Kidney (tissue), 14 donors: ENCODE data around the gene GRIP2. TPM values are rescaled to one million over a fixed set of nuclear protein-coding genes. Genes with fewer than 3 reads are reported as not detected.

Experiments used
- DNase-seq, 5 donors: peaks; one replicate each; pipeline ENCODE4 v3.0.0-alpha.2; 2013 to 2020
- FAIRE-seq: peaks from 2 replicates; lab custom pipeline; 2012; peaks lifted over from hg19 to GRCh38; lab: Jason Lieb, UNC
- H3K27ac ChIP-seq, 2 donors: one replicate each; pipeline ENCODE4 v1.7.0; 2013; ENCODE audit warnings: low read depth in 2 of 2, low read length in 2 of 2, inconsistent platforms in 1 of 2
- H3K27me3 ChIP-seq: one replicate; pipeline ENCODE4 v1.7.1; 2013; ENCODE audit warnings: low read length, inconsistent platforms; ENCODE audit not compliant: control insufficient read depth, insufficient read depth
- H3K36me3 ChIP-seq, 3 donors: one replicate each; pipeline versions ENCODE4 v1.7.0 to v1.7.1; 2013; ENCODE audit warnings: low read length in 3 of 3, control low read depth in 1 of 3, inconsistent platforms in 1 of 3; ENCODE audit not compliant: insufficient read depth in 3 of 3, control insufficient read depth in 2 of 3
- H3K4me1 ChIP-seq, 3 donors: one replicate each; pipeline versions ENCODE4 v1.7.0 to v1.7.1; 2013; ENCODE audit warnings: low read length in 3 of 3, inconsistent platforms in 1 of 3, low read depth in 1 of 3; ENCODE audit not compliant: control insufficient read depth in 2 of 3, insufficient read depth in 2 of 3
- H3K4me3 ChIP-seq, 3 donors: one replicate each; pipeline versions ENCODE4 v1.7.0 to v1.8.1; 2013; ENCODE audit warnings: low read length in 3 of 3, control low read depth in 1 of 3, inconsistent platforms in 1 of 3
- H3K9ac ChIP-seq, 3 donors: one replicate each; pipeline versions ENCODE4 v1.7.0 to v1.7.1; 2013; ENCODE audit warnings: low read length in 3 of 3, control low read depth in 1 of 3, inconsistent platforms in 1 of 3
- H3K9me3 ChIP-seq, 3 donors: one replicate each; pipeline versions ENCODE4 v1.7.0 to v1.7.1; 2013; ENCODE audit warnings: low read length in 3 of 3, control low read depth in 1 of 3, inconsistent platforms in 1 of 3; ENCODE audit not compliant: control insufficient read depth in 2 of 3, insufficient read depth in 1 of 3
- CTCF ChIP-seq: IDR thresholded peaks from 3 replicates; pipeline ENCODE4 v1.5.1; 2012; ENCODE audit warnings: mild to moderate bottlenecking, moderate library complexity, borderline replicate concordance; ENCODE audit not compliant: insufficient read depth; ENCODE audit errors: extremely low read depth
- intact Hi-C: fragments of 100-400 bp; cut with DNase I; formaldehyde crosslinking; loops from one replicate; pipeline ENCODE4 v1.11.1; 2022
- polyA plus RNA-seq: library from polyadenylated mRNA; stranded (reverse); fragments of 350-450 nt; fragmentation: Illumina TruSeq; extraction: RNeasy Lipid Tissue Mini Kit (QIAGEN cat#74804); gene quantifications from one replicate; pipeline ENCODE4 v1.2.3, GENCODE V29; 2014; ENCODE audit warnings: low read depth, low replicate concordance; ENCODE audit not compliant: insufficient read depth
- total RNA-seq: library from RNA; stranded (reverse); fragmentation: NEBNext Ultra II Directional; extraction: Animal tissue kit (Norgen Biotek cat#: 25700); gene quantifications from one replicate; pipeline ENCODE4 v1.2.1, GENCODE V29; 2021
- donor health status: control.
- donor health status: control.
- donor health status: control.
- donor health status: control.
- donor health status: control.
- donor health status: DM: yes; HTN: yes; CAD: no.
- donor health status: Normal renal cell carcinoma (clear cell type).

Gene GRIP2
- total and polyA plus RNA-seq, 2 donors from 2014 or later, result 3.0 to 3.2 TPM

- TF ChIP-seq CTCF, result peak; percentile 34
- H3K9ac ChIP-seq, result no peak overlapping the region
- H3K36me3 ChIP-seq, result peaks cover 3 to 29% (median 9%) of the 10 kb centered on the region in 3 donors
- no peak overlapping the region for H3K4me3 ChIP-seq
- FAIRE-seq (no peak), DNase-seq (peak; percentile 58 to 78 (median 69))
- peaks cover 0 to 37% (median 17%) of the 10 kb centered on the region in 3 donors for H3K4me1 ChIP-seq
- no peaks in the 10 kb centered on the region for H3K9me3 ChIP-seq
- intact Hi-C loops, result no loop called here
- no peaks in the 10 kb centered on the region for H3K27me3 ChIP-seq
- no peak overlapping the region for H3K27ac ChIP-seq
Observed at GRCh38 chr3:14461748-14462324, 78.3 kb downstream of the GRIP2 start.

GRCh38 chr3:14461006-14461747 lies 79.0 kb downstream of the GRIP2 start:
- DNase-seq (no peak), FAIRE-seq (no peak)
- intact Hi-C loops, result no loop called here
- no peak for TF ChIP-seq CTCF
- Histone ChIP-seq H3K9me3 (no peaks in the 10 kb centered on the region), H3K4me1 (peaks cover 0 to 38% (median 20%) of the 10 kb centered on the region in 3 donors), H3K9ac (no peak overlapping the region), H3K36me3 (peaks cover 3 to 29% (median 9%) of the 10 kb centered on the region in 3 donors), H3K4me3 (no peak overlapping the region), H3K27ac (peak overlapping the region in 1 of 2 donors; percentile 30), H3K27me3 (no peaks in the 10 kb centered on the region)

GRCh38 chr3:14460342-14461005 lies 79.7 kb downstream of the GRIP2 start:
- FAIRE-seq, result no peak
- no peak overlapping the region for H3K9ac ChIP-seq
- no peaks in the 10 kb centered on the region for H3K27me3 ChIP-seq
- H3K27ac ChIP-seq, result no peak overlapping the region
- peak in 2 of 5 donors; percentile 56 to 94 for DNase-seq
- peaks cover 3 to 27% (median 9%) of the 10 kb centered on the region in 3 donors for H3K36me3 ChIP-seq
- H3K9me3 ChIP-seq, result no peaks in the 10 kb centered on the region
- no peak overlapping the region for H3K4me3 ChIP-seq
- no peak for TF ChIP-seq CTCF
- intact Hi-C loops, result no loop called here
- peaks cover 0 to 38% (median 20%) of the 10 kb centered on the region in 3 donors for H3K4me1 ChIP-seq
